Stomach (tissue), 9 donors: ENCODE data around the gene GZMM. TPM values are rescaled to one million over a fixed set of nuclear protein-coding genes. Genes with fewer than 3 reads are reported as not detected.

Source experiments
- DNase-seq, 2 donors: peaks; one replicate each; pipeline versions ENCODE4 v3.0.0 to v3.0.0-alpha.2; 2013 to 2019
- H3K27ac ChIP-seq, 5 donors: fragments of 200-600 bp in 4 of 5; sonication (generic) in 4 of 5; one replicate each; pipeline ENCODE4 v1.5.1; 2013 to 2019; ENCODE audit warnings: mild to moderate bottlenecking in 1 of 5, moderate library complexity in 1 of 5
- H3K27me3 ChIP-seq, 3 donors: fragments of 200-600 bp; sonication (generic); one replicate each; pipeline ENCODE4 v1.5.1; 2017 to 2019; ENCODE audit warnings: mixed run types in 1 of 3
- H3K36me3 ChIP-seq, 4 donors: fragments of 200-600 bp; sonication (generic); 1 replicate in 3 of 4; 2 replicates in 1 of 4; pipeline ENCODE4 v1.5.1; 2016 to 2019
- H3K4me1 ChIP-seq, 4 donors: fragments of 200-600 bp; sonication (generic); one replicate each; pipeline ENCODE4 v1.5.1; 2016 to 2019
- H3K4me3 ChIP-seq, 4 donors: fragments of 200-600 bp; sonication (generic) in 3 of 4; one replicate each; pipeline ENCODE4 v1.5.1; 2016 to 2019; ENCODE audit warnings: mild to moderate bottlenecking in 1 of 4
- H3K9me3 ChIP-seq, 4 donors: fragments of 200-600 bp; sonication (generic); one replicate each; pipeline ENCODE4 v1.5.1; 2016 to 2019
- EP300 ChIP-seq: sonication (generic); formaldehyde crosslinking; IDR thresholded peaks from one replicate; pipeline ENCODE4 v1.6.1; 2017; ENCODE audit warnings: antibody characterized with exemption
- POLR2A ChIP-seq, 4 donors: fragments of 450-650 bp; IDR thresholded peaks; one replicate each; pipeline ENCODE4 v1.6.1; 2016; ENCODE audit warnings: antibody characterized with exemption in 4 of 4, control low read depth in 2 of 4, mild to moderate bottlenecking in 1 of 4, moderate library complexity in 1 of 4
- POLR2AphosphoS5 ChIP-seq, 3 donors: sonication (generic); formaldehyde crosslinking; IDR thresholded peaks; one replicate each; pipeline ENCODE4 v1.6.1; 2016; ENCODE audit warnings: antibody characterized with exemption in 3 of 3
- WGBS, 5 donors: extraction: QIAGEN DNeasy Blood & Tissue Kit in 3 of 5; methylation state at CpG; one replicate each; pipeline versions ENCODE4 v1.1.5 to v1.1.7; 2013 to 2018; 5-methylcytosine and 5-hydroxymethylcytosine counted together
- intact Hi-C: fragments of 100-400 bp; cut with DNase I; formaldehyde crosslinking; loops from one replicate; pipeline ENCODE4 v1.15.1; 2023; ENCODE audit warnings: low total_unique reads
- polyA plus RNA-seq, 3 donors: library from polyadenylated mRNA; stranded (reverse); fragments of 200-250 nt; gene quantifications; one replicate each; pipeline ENCODE4 v1.2.3, GENCODE V29; 2013
- total RNA-seq, 5 donors: library from RNA; depleted of rRNA; stranded (reverse); fragments of >200 nt; gene quantifications; one replicate each; pipeline versions ENCODE4 v1.1.0 to v1.2.3, GENCODE V29; 2014 to 2016
- TF ChIP-seq, protein P1 (sequence below), 7 experiments: fragments of 450-650 bp in 4 of 7; fragments of 200-600 bp in 3 of 7; sonication (generic) in 3 of 7; IDR thresholded peaks; one replicate each; pipeline ENCODE4 v1.5.1; 2016 to 2019; ENCODE audit warnings: antibody characterized with exemption in 7 of 7, control low read depth in 2 of 7, mild to moderate bottlenecking in 1 of 7
- donor health status: healthy with polysubstance abuse.
- donor health status: Bipolar disorder and iron deficiency.
- donor health status: healthy.

Gene GZMM
- total and polyA plus RNA-seq, 8 donors, result 0.37 to 6.6 (median 0.93) TPM; not detected in 3

DNA sequence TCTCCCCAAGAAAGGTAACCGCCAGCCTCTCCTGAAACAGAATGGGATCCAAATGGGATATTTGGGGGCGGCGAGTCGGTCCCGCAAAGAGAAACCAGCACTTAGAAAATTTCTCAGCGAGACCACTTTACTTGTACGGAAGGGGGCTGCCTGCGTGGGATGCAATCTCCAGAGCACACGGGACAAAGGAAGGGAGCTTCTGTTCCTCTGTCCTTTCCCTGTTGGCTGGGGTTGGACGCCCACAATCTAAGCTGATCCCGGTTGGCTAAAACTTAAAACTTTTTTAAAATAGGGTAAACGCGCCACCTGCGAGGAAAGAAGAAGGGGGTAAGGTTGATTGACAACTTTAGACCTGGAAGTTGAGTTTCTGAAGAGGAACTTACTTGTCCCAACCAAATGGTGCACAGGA lies 27.7 kb downstream of the GZMM start:
- DNase-seq, result peak in 1 of 2 donors; percentile 75
- no peaks in the 10 kb centered on the region for H3K36me3 ChIP-seq
- TF ChIP-seq, protein P1, sequence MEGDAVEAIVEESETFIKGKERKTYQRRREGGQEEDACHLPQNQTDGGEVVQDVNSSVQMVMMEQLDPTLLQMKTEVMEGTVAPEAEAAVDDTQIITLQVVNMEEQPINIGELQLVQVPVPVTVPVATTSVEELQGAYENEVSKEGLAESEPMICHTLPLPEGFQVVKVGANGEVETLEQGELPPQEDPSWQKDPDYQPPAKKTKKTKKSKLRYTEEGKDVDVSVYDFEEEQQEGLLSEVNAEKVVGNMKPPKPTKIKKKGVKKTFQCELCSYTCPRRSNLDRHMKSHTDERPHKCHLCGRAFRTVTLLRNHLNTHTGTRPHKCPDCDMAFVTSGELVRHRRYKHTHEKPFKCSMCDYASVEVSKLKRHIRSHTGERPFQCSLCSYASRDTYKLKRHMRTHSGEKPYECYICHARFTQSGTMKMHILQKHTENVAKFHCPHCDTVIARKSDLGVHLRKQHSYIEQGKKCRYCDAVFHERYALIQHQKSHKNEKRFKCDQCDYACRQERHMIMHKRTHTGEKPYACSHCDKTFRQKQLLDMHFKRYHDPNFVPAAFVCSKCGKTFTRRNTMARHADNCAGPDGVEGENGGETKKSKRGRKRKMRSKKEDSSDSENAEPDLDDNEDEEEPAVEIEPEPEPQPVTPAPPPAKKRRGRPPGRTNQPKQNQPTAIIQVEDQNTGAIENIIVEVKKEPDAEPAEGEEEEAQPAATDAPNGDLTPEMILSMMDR (IDR thresholded peaks at IDR 0.05), result no peak
- TF ChIP-seq POLR2AphosphoS5 (IDR thresholded peaks at IDR 0.05), result no peak
- no peak for TF ChIP-seq POLR2A (IDR thresholded peaks at IDR 0.05)
- TF ChIP-seq EP300, result no peak
- peak overlapping the region; percentile 92 to 99 (median 96) for H3K4me3 ChIP-seq
- H3K27ac ChIP-seq, result peak overlapping the region; percentile 70 to 94 (median 93)
- intact Hi-C loops, result loop anchor here (10.0 kb wide), 1 partner anchor 63 kb away; the partner anchor contains the start of genes FGF22 and POLRMT
- H3K9me3 ChIP-seq, result no peaks in the 10 kb centered on the region
- H3K27me3 ChIP-seq, result no peaks in the 10 kb centered on the region
- 0 to 5% (median 2%) methylated on average over 10 to 14 of the region's 14 CpGs for WGBS, 5 donors
- H3K4me1 ChIP-seq, result peaks cover 36 to 56% (median 49%) of the 10 kb centered on the region in 4 donors

- intact Hi-C loops, result loop anchor here (10.0 kb wide), 1 partner anchor 63 kb away; the partner anchor contains the start of genes FGF22 and POLRMT
- H3K4me3 ChIP-seq, result peak within 1 kb of the TSS; percentile 92 to 99 (median 96)
- WGBS, 5 donors, result 0 to 1% (median 0%) methylated on average over 38 to 79 of the region's 79 CpGs
- peak within 1 kb of the TSS; percentile 93 to 97 (median 94) for H3K27ac ChIP-seq
- no peaks in the 10 kb centered on the region for H3K27me3 ChIP-seq
- H3K36me3 ChIP-seq, result peaks cover 0 to under 1% (median 0%) of the 10 kb centered on the region in 4 donors
- H3K9me3 ChIP-seq, result no peaks in the 10 kb centered on the region
- H3K4me1 ChIP-seq, result peaks cover 39 to 58% (median 55%) of the 10 kb centered on the region in 4 donors
- peak; percentile 86 to 97 (median 97) for TF ChIP-seq POLR2AphosphoS5 (IDR thresholded peaks at IDR 0.05)
- peak in 2 of 4 donors; percentile 77 to 90 for TF ChIP-seq POLR2A (IDR thresholded peaks at IDR 0.05)
- TF ChIP-seq, protein P1 (IDR thresholded peaks at IDR 0.05), result no peak
- TF ChIP-seq EP300, result no peak
- DNase-seq, result peak; percentile 99
These were observed 28.4 kb downstream of the GZMM start, which contains the start of gene BSG for GRCh38 chr19:572140-572742. Gene BSG (plus strand): TSS chr19:572596. CDS start chr19:572635, 39 bp downstream.

DNA sequence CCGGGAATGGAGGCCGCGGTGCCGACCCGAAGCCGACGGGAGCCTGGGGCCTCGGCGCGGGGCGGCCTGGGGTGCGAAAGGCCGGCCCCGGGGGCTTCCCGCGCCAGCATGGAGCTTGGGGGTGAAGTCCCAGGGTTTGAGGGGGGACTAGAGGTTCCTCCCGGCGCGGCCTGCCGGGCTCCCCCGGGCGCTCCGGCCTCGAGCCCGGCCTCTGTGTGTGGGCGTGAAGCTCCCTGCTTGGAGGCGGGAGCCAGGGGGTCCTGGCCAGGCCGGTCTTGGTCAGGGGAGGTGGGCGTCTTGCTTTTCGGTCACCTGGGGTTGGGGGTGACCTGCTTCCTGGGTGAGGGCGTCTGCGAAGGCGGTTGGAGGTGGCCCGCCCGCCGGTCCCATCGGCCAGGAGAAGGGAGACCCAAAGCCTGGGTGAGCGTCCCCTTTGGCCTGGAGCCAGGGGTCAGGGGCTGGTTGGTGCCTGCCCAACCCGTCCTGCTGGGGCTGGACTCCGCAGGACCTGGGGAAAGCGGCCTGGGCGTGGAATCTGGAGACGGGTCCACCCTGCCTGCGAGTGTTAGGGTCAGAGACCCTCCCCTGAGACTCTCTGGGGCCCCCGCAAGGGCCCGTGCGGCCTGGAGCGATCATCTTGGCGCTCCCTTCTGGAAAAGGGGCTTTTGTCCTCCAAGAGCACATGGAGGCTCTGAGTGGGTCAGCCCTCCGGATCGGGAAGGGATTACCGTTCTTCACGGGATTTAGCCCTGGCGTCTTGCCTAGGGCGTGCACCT lies 29.1 kb downstream of the GZMM start:
- WGBS, 5 donors, result 0% methylated on average over 19 to 55 of the region's 55 CpGs; no CpG with 5 or more reads in 1 of the 5 donors
- Histone ChIP-seq H3K4me1 (peaks cover 39 to 65% (median 62%) of the 10 kb centered on the region in 4 donors), H3K4me3 (peak overlapping the region; percentile 92 to 99 (median 96)), H3K27ac (peak overlapping the region; percentile 92 to 94 (median 94)), H3K27me3 (no peaks in the 10 kb centered on the region), H3K36me3 (peaks cover 4 to 7% (median 6%) of the 10 kb centered on the region in 4 donors), H3K9me3 (no peaks in the 10 kb centered on the region)
- intact Hi-C loops, result loop anchor here (10.0 kb wide), 1 partner anchor 62 kb away; the partner anchor contains the start of genes FGF22 and POLRMT
- TF ChIP-seq EP300 (no peak), POLR2AphosphoS5 (IDR thresholded peaks at IDR 0.05) (no peak), POLR2A (IDR thresholded peaks at IDR 0.05) (no peak)
- TF ChIP-seq, protein P1 (IDR thresholded peaks at IDR 0.05), result no peak
- peak; percentile 57 to 83 for DNase-seq

DNA sequence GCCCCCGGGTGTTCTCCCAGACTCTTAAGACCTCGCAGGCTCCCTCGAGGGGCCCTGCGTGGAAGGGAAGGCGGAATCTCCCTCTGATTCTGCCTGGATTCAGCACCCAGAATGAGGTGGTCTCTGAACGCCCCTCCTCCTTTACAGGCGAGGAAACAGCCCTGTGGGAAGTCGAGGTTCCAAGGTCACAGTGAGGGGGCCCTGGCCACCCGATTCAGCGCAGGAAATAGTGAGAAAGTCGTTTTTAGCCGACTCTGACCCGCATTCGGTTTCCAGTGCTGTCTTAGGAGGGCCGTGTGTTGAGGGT lies 29.6 kb downstream of the GZMM start:
- no peak for TF ChIP-seq POLR2AphosphoS5 (IDR thresholded peaks at IDR 0.05)
- no peak for TF ChIP-seq POLR2A (IDR thresholded peaks at IDR 0.05)
- no peak for TF ChIP-seq EP300
- TF ChIP-seq, protein P1 (IDR thresholded peaks at IDR 0.05), result no peak
- Histone ChIP-seq H3K27ac (peak overlapping the region; percentile 92 to 94 (median 94)), H3K27me3 (no peaks in the 10 kb centered on the region), H3K9me3 (no peaks in the 10 kb centered on the region), H3K4me3 (peak overlapping the region; percentile 92 to 99 (median 96)), H3K36me3 (peaks cover 4 to 12% (median 11%) of the 10 kb centered on the region in 4 donors), H3K4me1 (peaks cover 39 to 70% (median 65%) of the 10 kb centered on the region in 4 donors)
- DNase-seq, result no peak
- intact Hi-C loops, result loop anchor here (10.0 kb wide), 1 partner anchor 61 kb away; the partner anchor contains the start of genes FGF22 and POLRMT
- 2 to 3% (median 2%) methylated on average over 13 to 15 of the region's 15 CpGs for WGBS, 5 donors
